ENCODE results near the gene PRCC. TPM values are rescaled to one million over a fixed set of nuclear protein-coding genes. Genes with fewer than 3 reads are reported as not detected.

The PRCC gene
- total and polyA plus RNA-seq, 5 donors from 2014 or later: 35.5 to 67.8 (median 36.8) TPM

DNA sequence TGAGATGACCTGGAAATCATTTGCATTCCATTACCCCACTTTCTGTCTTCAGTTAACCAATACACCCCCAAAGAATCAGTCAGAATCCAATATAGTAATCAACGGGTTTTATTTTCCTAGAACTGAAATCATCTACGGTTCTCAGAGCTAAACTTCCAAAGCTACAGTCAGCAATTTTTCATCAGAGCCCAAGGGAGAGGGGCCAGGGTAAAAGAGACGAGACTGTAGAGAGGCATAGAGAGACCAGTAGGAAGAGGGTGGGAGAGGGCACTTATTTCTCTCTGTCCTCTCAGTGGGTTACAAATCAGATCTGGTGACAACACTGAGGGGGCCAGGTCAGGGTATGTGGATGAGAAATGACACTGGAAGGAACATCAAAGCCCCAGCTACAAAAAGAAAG, 25.3 kb upstream of the PRCC start:
- H3K27ac ChIP-seq (ENCODE audit: insufficient read depth, low read length, poor library complexity, severe bottlenecking): peak overlapping the region; percentile 91
- H3K27me3 ChIP-seq (ENCODE audit: control insufficient read depth, insufficient read depth, low read length): no peaks in the 10 kb centered on the region
- Mint-ChIP-seq H3K4me3 (peak overlapping the region; percentile 48 to 97 (median 74)), H3K9me3 (peaks cover 0 to 2% (median 0%) of the 10 kb centered on the region in 7 donors), H3K27me3 (no peaks in the 10 kb centered on the region), H3K27ac (peak overlapping the region; percentile 92 to 99 (median 98)), H3K4me1 (peaks cover 3 to 55% (median 37%) of the 10 kb centered on the region in 4 donors), H3K36me3 (peaks cover 38% of the 10 kb centered on the region)
- H3K9me3 ChIP-seq (ENCODE audit: control insufficient read depth in 2 of 2, low read length in 2 of 2): no peaks in the 10 kb centered on the region
- peaks cover 31% of the 10 kb centered on the region for H3K4me1 ChIP-seq (ENCODE audit: control insufficient read depth, insufficient read depth, low read length, poor library complexity, severe bottlenecking)
- no peak for ATAC-seq (ENCODE audit: low read depth in 2 of 2)
- DNase-seq: no peak
- H3K4me3 ChIP-seq (ENCODE audit: low read depth, low read length): peak overlapping the region; percentile 60
- peaks cover 23% of the 10 kb centered on the region for H3K36me3 ChIP-seq (ENCODE audit: control insufficient read depth, insufficient read depth, low read length)

DNA sequence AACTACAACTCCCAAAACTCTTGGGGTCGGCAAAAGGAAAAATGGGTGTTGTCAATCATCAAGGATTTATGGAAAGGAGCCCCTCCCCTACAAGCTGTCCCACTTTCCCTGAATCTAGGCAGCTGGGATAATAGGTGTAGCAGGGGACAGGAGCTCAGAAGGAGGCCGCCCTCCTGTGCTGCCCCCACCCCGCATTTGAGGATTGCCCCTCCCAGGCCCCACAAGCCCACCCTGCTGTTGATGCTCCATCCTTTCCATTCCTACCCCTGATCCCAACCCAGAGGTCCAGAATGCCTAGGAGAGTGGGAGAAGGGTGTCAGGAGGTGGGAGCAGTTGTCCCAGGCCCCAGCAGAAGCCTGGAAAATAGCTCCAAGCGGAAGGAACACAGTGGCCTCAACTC, 24.5 kb upstream of the PRCC start:
- Mint-ChIP-seq H3K4me1 (peaks cover 8 to 61% (median 42%) of the 10 kb centered on the region in 4 donors), H3K27ac (peak overlapping the region in 1 of 3 donors; percentile 20), H3K9me3 (peaks cover 0 to 2% (median 0%) of the 10 kb centered on the region in 7 donors), H3K27me3 (no peaks in the 10 kb centered on the region), H3K36me3 (peaks cover 34% of the 10 kb centered on the region), H3K4me3 (peak overlapping the region in 2 of 4 donors; percentile 6 to 48)
- H3K4me3 ChIP-seq (ENCODE audit: low read depth, low read length): no peak overlapping the region
- DNase-seq (no peak), ATAC-seq (ENCODE audit: low read depth in 2 of 2) (no peak)
- no peak overlapping the region for H3K27ac ChIP-seq (ENCODE audit: insufficient read depth, low read length, poor library complexity, severe bottlenecking)
- H3K9me3 ChIP-seq (ENCODE audit: control insufficient read depth in 2 of 2, low read length in 2 of 2): no peaks in the 10 kb centered on the region
- peaks cover 38% of the 10 kb centered on the region for H3K4me1 ChIP-seq (ENCODE audit: control insufficient read depth, insufficient read depth, low read length, poor library complexity, severe bottlenecking)
- peaks cover 23% of the 10 kb centered on the region for H3K36me3 ChIP-seq (ENCODE audit: control insufficient read depth, insufficient read depth, low read length)
- no peaks in the 10 kb centered on the region for H3K27me3 ChIP-seq (ENCODE audit: control insufficient read depth, insufficient read depth, low read length)

DNA sequence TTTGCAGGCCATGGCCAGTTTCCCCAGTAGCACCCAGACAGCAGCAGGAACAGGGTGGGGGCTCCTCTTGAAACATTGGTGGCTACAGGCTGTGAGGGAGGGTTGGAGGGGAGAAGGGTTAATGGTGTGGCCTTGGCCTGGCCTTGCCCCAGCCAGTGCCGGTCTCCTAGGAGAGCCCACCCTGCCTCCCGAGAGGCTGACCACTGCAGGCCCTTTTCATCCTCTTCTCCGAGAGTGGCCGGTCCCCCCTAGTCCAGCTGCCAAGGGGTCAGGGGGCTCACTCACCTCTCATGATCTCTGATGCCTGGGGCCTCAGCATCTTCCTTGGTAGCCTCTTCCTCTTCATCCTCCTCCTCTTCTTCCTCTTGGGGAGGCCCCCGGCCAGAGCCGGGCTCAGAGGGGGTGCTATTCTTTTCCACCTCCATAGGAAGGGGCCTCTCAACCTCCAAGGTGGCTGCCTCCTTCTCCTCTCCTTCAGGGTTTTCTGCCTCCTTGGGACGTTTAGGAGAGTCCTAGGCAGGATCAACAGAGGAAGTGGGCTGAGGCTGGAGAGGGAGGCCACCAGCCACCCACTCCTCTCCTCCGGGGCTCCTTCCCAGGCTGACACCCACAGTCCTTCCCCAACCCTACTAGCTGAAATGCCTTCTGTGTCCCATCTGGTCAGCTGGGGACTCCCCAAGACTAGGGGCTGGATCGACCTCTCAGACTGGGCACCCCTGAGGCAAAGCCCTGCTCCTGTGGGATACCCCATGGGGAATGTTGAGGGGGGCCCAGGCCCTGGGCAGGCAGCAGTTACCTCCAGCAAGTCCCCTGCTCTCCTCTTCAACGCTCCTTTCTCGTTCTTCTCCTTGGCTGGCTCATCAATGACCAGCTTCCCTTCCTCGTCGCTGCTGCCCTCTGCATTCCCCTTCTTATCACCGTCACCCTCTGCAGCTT, 23.7 kb upstream of the PRCC start:
- H3K27ac Mint-ChIP-seq: peak overlapping the region in 1 of 3 donors; percentile 20
- peak overlapping the region in 1 of 4 donors; percentile 6 for H3K4me3 Mint-ChIP-seq
- H3K4me3 ChIP-seq (ENCODE audit: low read depth, low read length): no peak overlapping the region
- no peaks in the 10 kb centered on the region for H3K27me3 Mint-ChIP-seq
- no peaks in the 10 kb centered on the region for H3K27me3 ChIP-seq (ENCODE audit: control insufficient read depth, insufficient read depth, low read length)
- H3K9me3 ChIP-seq (ENCODE audit: control insufficient read depth in 2 of 2, low read length in 2 of 2): no peaks in the 10 kb centered on the region
- peaks cover 23% of the 10 kb centered on the region for H3K36me3 ChIP-seq (ENCODE audit: control insufficient read depth, insufficient read depth, low read length)
- H3K4me1 ChIP-seq (ENCODE audit: control insufficient read depth, insufficient read depth, low read length, poor library complexity, severe bottlenecking): peaks cover 46% of the 10 kb centered on the region
- DNase-seq: no peak
- H3K4me1 Mint-ChIP-seq: peaks cover 12 to 69% (median 49%) of the 10 kb centered on the region in 4 donors
- peaks cover 0 to 2% (median 0%) of the 10 kb centered on the region in 7 donors for H3K9me3 Mint-ChIP-seq
- no peak overlapping the region for H3K27ac ChIP-seq (ENCODE audit: insufficient read depth, low read length, poor library complexity, severe bottlenecking)
- H3K36me3 Mint-ChIP-seq: peaks cover 27% of the 10 kb centered on the region
- ATAC-seq (ENCODE audit: low read depth in 2 of 2): no peak

DNA sequence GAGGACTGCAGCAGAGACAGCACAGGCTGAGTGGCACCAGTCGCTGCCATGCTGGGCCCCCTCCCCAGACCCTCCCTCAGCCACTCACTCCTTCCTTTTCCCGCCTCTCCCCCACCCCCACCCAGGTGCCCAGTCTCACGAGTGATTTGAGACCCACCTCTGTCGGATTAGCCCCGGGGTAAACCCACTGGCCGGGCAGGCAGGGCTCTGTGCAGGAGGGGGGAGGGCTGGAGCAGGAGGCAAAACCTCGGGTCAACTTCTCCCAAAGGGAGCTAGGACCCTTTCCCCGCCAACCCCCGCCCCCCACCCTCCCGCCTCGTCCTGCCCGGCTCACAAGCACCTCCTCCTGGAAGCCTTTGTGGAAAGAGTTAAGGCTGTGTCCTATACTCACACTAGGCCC, 23.0 kb upstream of the PRCC start:
- no peak for ATAC-seq (ENCODE audit: low read depth in 2 of 2)
- H3K27me3 Mint-ChIP-seq: no peaks in the 10 kb centered on the region
- no peak overlapping the region for H3K4me3 Mint-ChIP-seq
- H3K36me3 ChIP-seq (ENCODE audit: control insufficient read depth, insufficient read depth, low read length): peaks cover 23% of the 10 kb centered on the region
- no peak overlapping the region for H3K4me3 ChIP-seq (ENCODE audit: low read depth, low read length)
- no peak for DNase-seq
- H3K27ac ChIP-seq (ENCODE audit: insufficient read depth, low read length, poor library complexity, severe bottlenecking): no peak overlapping the region
- peaks cover 27% of the 10 kb centered on the region for H3K36me3 Mint-ChIP-seq
- H3K9me3 ChIP-seq (ENCODE audit: control insufficient read depth in 2 of 2, low read length in 2 of 2): no peaks in the 10 kb centered on the region
- H3K9me3 Mint-ChIP-seq: peaks cover 0 to 2% (median 0%) of the 10 kb centered on the region in 7 donors
- H3K27ac Mint-ChIP-seq: peak overlapping the region in 1 of 3 donors; percentile 43
- H3K4me1 Mint-ChIP-seq: peaks cover 19 to 69% (median 52%) of the 10 kb centered on the region in 4 donors
- H3K27me3 ChIP-seq (ENCODE audit: control insufficient read depth, insufficient read depth, low read length): no peaks in the 10 kb centered on the region
- peaks cover 53% of the 10 kb centered on the region for H3K4me1 ChIP-seq (ENCODE audit: control insufficient read depth, insufficient read depth, low read length, poor library complexity, severe bottlenecking)

DNA sequence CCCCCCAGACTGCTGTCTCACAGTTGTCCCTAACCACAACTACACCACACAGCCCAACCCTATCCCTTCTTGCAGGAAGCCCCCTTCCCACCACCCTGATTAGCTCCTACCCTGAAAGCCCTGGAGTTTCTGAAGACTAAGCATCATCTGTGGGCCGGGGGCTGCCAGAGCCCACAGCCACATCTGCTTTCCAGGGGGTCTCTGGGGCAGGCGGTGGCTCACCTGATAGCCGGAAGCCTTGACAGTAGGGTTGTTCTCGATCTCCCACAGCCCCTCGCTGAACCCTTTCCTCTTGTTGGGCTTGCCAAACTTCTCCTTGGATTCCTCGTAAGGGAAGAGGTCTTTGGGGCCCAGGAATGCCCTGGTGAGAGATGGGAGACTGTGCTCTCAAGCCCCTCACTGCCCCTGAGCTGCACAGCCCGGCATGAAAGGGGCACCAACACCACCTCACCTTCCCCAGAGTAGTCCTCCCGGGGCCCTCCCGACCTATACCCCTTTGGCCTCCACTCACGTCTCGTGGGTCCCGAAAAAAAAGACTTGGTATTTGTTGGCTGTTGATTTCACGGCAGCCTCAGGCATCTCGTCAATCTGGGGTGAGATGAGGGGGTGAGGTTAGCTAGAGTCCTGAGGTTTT, 22.4 kb upstream of the PRCC start:
- peak overlapping the region in 2 of 4 donors; percentile 73 to 75 for H3K4me3 Mint-ChIP-seq

DNA sequence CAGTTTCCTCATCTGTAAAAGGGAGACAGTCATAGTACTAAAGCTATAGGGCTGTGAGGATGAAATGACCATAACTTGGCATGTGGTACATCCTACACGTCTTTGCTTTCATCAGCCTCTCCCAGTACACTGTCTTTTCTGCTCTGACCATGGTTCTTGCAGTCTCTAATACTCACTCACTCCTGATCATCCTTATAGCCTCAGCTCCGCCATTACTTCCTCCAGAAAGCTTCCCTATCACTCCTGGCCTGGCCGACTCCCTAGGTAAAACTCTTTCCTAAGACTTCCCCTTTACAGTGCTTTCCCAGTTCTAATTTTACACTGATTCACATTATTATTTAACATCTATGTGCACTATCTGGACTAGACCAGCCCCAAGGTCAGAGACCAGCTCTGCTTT, 21.5 kb upstream of the PRCC start:
- H3K36me3 ChIP-seq (ENCODE audit: control insufficient read depth, insufficient read depth, low read length): peaks cover 23% of the 10 kb centered on the region
- DNase-seq (no peak), ATAC-seq (ENCODE audit: low read depth in 2 of 2) (no peak)
- no peaks in the 10 kb centered on the region for H3K27me3 Mint-ChIP-seq
- H3K9me3 Mint-ChIP-seq: peaks cover 0 to 2% (median 0%) of the 10 kb centered on the region in 7 donors
- H3K36me3 Mint-ChIP-seq: peaks cover 24% of the 10 kb centered on the region
- H3K27me3 ChIP-seq (ENCODE audit: control insufficient read depth, insufficient read depth, low read length): no peaks in the 10 kb centered on the region
- H3K4me3 Mint-ChIP-seq: peak overlapping the region in 3 of 4 donors; percentile 52 to 90 (median 74)
- H3K27ac ChIP-seq (ENCODE audit: insufficient read depth, low read length, poor library complexity, severe bottlenecking): peak overlapping the region; percentile 83
- H3K4me1 ChIP-seq (ENCODE audit: control insufficient read depth, insufficient read depth, low read length, poor library complexity, severe bottlenecking): peaks cover 59% of the 10 kb centered on the region
- H3K9me3 ChIP-seq (ENCODE audit: control insufficient read depth in 2 of 2, low read length in 2 of 2): no peaks in the 10 kb centered on the region
- peak overlapping the region; percentile 38 to 47 (median 45) for H3K27ac Mint-ChIP-seq
- H3K4me3 ChIP-seq (ENCODE audit: low read depth, low read length): no peak overlapping the region
- peaks cover 19 to 72% (median 56%) of the 10 kb centered on the region in 4 donors for H3K4me1 Mint-ChIP-seq

More for the DNA sequence above, 22.4 kb upstream of the PRCC start:
- Histone ChIP-seq H3K27me3 (ENCODE audit: control insufficient read depth, insufficient read depth, low read length) (no peaks in the 10 kb centered on the region), H3K4me1 (ENCODE audit: control insufficient read depth, insufficient read depth, low read length, poor library complexity, severe bottlenecking) (peaks cover 59% of the 10 kb centered on the region), H3K4me3 (ENCODE audit: low read depth, low read length) (no peak overlapping the region), H3K36me3 (ENCODE audit: control insufficient read depth, insufficient read depth, low read length) (peaks cover 23% of the 10 kb centered on the region), H3K9me3 (ENCODE audit: control insufficient read depth in 2 of 2, low read length in 2 of 2) (no peaks in the 10 kb centered on the region), H3K27ac (ENCODE audit: insufficient read depth, low read length, poor library complexity, severe bottlenecking) (no peak overlapping the region)
- Mint-ChIP-seq H3K27ac (peak overlapping the region in 2 of 3 donors; percentile 43 to 51), H3K36me3 (peaks cover 27% of the 10 kb centered on the region), H3K27me3 (no peaks in the 10 kb centered on the region), H3K9me3 (peaks cover 0 to 2% (median 0%) of the 10 kb centered on the region in 7 donors), H3K4me1 (peaks cover 19 to 74% (median 55%) of the 10 kb centered on the region in 4 donors)
- DNase-seq (no peak), ATAC-seq (ENCODE audit: low read depth in 2 of 2) (no peak)

DNA sequence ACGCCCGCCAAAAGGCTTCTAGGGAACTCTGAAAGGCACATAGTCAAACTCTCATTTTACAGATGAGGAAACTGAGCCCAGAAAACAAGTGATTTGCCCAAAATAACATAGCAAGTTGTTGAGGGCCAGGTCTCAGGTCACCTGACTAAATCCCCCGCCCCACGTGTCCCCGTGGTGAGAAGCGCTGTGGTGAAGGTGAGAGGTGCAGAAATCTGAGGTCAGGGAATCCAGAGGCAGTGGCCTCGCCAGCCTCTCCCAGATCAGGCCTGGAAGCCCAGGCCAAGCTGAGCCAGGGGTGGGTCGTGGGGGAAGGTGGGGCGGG, 21.0 kb upstream of the PRCC start:
- peaks cover 23% of the 10 kb centered on the region for H3K36me3 ChIP-seq (ENCODE audit: control insufficient read depth, insufficient read depth, low read length)
- H3K4me3 ChIP-seq (ENCODE audit: low read depth, low read length): no peak overlapping the region
- peaks cover 57% of the 10 kb centered on the region for H3K4me1 ChIP-seq (ENCODE audit: control insufficient read depth, insufficient read depth, low read length, poor library complexity, severe bottlenecking)
- no peaks in the 10 kb centered on the region for H3K9me3 ChIP-seq (ENCODE audit: control insufficient read depth in 2 of 2, low read length in 2 of 2)
- no peak for ATAC-seq (ENCODE audit: low read depth in 2 of 2)
- H3K27me3 ChIP-seq (ENCODE audit: control insufficient read depth, insufficient read depth, low read length): no peaks in the 10 kb centered on the region
- peaks cover 16 to 67% (median 53%) of the 10 kb centered on the region in 4 donors for H3K4me1 Mint-ChIP-seq
- H3K27ac Mint-ChIP-seq: peak overlapping the region; percentile 24 to 47 (median 38)
- peak overlapping the region; percentile 83 for H3K27ac ChIP-seq (ENCODE audit: insufficient read depth, low read length, poor library complexity, severe bottlenecking)
- peak overlapping the region; percentile 24 to 90 (median 63) for H3K4me3 Mint-ChIP-seq
- H3K27me3 Mint-ChIP-seq: no peaks in the 10 kb centered on the region
- DNase-seq: no peak
- H3K9me3 Mint-ChIP-seq: peaks cover 0 to under 1% (median 0%) of the 10 kb centered on the region in 7 donors
- H3K36me3 Mint-ChIP-seq: peaks cover 23% of the 10 kb centered on the region
